GM21423 (cell line): ENCODE data around the gene C17orf50.

Experiments used
- ATAC-seq: cut with Tn5 transposase; IDR thresholded peaks from one replicate; pipeline ENCODE4 v1.9.1; 2021; ENCODE audit warnings: mild to moderate bottlenecking, moderate library complexity; ENCODE audit not compliant: unreplicated experiment

The C17orf50 gene

GRCh38 chr17:35733366-35733765 is 27.3 kb upstream of the C17orf50 start:
- ATAC-seq, result no peak

DNA sequence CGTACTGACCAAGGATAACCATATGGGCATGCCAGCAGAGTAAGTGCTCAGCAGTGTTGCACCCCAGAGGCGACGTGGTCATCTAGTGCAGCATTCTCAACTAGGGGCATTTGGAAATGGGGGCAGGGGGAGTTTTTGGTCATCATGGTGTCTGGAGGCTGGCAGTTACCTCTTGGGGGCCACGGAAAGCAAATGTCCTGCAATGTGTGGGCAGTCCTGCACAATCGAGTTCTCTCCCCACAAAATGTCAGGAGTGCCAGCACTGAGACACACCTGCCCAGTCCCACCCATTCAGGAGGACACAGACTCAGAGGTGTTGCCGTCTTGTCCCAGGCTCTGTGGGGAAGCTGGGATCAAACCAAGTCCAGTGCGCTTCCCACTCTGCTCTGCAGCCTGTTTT is 26.3 kb upstream of the C17orf50 start:
- ATAC-seq, result no peak

DNA sequence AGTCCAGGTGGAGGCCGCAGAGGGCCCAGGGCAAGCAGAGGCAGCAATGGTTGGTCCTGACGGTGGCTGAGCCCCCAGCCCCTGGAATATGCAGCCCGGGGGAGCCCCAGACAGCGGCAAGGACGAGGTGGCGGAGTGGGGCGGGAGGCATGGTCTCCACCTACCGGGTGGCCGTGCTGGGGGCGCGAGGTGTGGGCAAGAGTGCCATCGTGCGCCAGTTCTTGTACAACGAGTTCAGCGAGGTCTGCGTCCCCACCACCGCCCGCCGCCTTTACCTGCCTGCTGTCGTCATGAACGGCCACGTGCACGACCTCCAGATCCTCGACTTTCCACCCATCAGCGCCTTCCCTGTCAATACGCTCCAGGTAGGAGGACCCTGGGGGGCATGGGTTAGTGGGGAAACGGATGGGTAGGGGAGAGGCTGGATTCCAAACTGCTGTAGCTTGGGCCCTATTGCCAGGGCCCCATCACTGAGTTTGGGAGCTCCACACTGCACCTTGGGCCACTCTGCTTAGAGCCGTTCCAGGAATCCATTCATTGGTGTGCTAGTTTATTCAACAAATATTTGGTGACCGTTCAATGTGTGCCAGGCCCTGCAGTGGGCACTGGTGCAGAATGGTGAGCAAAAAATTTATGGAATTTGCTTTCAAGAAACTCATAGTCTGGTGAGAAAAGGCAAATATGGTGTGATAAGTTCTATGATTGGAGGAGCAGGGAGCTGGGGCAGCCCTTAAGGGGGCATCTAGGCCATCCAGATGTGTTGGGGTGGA is 25.5 kb upstream of the C17orf50 start:
- ATAC-seq, result no peak

GRCh38 chr17:35736236-35736635 is 24.5 kb upstream of the C17orf50 start:
- no peak for ATAC-seq

DNA sequence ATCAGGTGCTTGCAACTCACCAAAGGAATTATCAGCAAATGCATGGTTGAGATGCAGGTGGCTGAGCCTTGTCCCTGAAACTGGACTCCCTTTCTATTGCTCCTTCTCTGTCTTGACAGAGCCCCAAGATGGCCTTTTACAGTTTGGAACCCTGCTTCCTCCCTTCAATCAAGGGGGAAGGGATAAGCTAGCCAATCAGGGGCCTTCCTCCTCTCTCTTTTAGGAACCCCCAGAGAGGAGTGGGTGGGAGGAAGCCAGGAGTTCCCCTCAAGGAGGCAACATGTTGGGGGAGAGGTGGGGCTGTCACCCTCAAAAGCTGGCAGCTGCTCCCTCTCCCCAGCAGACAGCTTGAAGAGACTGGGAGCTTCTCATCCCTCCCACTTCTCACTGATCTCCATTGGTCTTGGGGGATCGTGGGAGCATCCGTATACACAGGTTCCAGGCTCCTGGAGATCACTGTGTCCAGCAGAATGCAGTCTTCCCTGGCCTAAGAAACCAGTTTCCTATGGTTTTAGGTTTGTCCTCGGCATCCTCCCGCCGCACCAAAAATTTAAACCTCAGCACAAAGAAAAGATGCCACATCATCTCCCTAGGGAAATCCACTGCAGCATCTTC is 22.1 kb upstream of the C17orf50 start:
- ATAC-seq, result no peak

DNA sequence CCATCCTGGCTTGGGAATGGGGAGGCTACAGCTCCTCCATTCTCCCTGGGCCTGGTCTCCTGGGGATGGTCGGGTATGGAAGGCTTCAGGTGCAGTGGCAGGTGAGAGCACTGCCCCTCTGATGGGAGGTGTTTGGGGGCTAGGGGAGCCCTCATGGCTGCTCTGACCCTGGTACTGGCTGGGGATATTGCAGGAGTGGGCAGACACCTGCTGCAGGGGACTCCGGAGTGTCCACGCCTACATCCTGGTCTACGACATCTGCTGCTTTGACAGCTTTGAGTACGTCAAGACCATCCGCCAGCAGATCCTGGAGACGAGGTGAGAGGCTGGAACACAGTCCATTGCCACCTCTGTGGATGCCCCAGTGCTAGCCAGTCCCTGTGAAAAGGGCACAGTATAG is 20.5 kb upstream of the C17orf50 start:
- no peak for ATAC-seq

GRCh38 chr17:35740997-35741931 is 19.4 kb upstream of the C17orf50 start:
- ATAC-seq, result no peak

- ATAC-seq, result no peak
Observed at GRCh38 chr17:35742496-35742895, 18.2 kb upstream of the C17orf50 start.

DNA sequence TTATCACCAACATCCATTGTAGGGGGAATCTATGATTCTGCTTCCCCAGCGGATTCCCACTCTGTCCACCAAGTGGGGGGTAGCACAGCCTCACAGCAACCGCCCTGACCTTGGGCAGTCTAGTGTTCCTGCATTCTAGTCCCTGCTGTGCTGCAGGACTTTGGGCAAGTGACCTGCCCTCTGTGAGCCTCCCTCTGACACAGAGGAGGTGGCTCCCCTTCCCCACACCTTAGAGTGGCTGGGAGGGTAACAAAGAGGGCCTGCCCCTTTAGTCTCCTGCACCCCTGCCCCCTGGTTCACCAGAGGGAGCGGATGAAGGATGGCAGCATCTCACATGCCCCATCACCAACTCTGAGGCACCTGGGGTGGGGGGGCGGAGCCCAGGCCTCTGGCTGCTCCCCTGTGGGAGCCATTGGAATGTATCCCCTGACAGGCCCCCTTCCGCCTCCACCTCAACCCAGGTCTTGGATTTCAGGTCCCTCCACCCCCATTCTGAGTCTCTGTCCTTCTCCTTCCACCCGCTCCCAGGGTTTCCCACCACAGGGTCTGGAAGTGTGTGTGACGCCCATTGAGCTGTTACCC is 17.7 kb upstream of the C17orf50 start:
- no peak for ATAC-seq

DNA sequence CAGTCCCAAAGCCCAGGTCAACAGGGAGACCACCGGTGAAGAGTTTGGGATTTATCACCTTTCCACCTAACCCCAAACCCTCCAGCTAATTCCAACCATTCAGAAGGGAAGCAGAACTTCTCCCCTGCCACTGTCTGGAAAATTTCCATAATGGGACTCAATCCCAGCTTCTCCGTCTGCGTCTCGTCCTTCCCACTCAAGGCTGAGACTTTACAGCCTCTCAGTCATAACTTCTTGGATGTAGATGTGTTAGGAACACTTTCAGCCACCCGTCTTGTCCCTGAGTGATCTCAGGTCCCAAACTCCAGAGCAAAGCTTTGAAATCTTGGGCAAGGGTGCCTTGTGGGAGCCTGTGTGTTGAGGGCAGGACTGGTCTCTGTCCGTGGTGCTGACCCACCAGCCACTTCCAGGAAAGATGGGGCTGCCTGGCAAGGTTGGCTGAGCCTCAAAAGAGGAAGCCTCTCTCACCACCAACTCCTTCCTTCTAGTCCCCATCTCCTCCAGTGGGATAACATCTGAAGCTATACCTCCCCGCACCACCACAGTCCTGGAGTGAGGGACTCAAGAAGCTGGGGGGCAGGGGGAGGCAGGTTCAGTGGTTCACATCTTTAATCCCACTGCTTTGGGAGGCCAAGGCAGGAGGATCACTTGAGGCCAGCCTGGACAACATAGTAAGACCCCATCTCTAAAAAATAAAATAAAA is 16.9 kb upstream of the C17orf50 start:
- no peak for ATAC-seq

GRCh38 chr17:35744830-35745229 is 15.9 kb upstream of the C17orf50 start:
- ATAC-seq, result no peak

GRCh38 chr17:35745246-35745645 is 15.4 kb upstream of the C17orf50 start:
- ATAC-seq, result no peak

DNA sequence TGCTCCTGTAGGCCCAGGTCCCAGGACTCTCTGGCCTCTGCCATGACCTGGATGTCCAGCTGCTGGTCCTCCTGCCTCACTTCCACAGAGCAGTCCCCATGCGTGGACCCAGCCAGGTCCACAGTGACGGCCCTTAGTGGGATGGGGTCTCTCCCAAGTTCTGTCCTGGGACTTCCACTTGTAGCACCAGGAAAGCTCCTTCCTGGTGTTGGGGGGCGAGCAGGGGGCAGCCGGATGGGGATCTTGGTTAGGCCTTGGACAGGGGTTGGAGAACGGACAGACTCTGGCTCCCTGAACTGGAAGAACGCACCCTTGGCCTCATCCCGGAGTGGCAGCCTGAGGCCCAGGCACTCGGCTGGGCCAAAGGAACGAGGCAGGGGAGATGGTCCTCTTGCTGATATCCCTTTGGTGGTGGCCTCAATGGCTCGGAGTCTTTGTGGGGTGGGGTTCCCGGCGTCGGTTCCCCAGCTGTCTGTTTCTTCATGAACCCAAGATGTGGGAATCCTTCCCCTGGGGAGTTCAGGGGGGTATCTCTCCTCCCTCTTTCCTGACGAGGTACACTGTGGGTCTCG is 14.9 kb upstream of the C17orf50 start:
- ATAC-seq, result no peak

GRCh38 chr17:35747540-35748017 is 13.1 kb upstream of the C17orf50 start:
- ATAC-seq, result no peak

DNA sequence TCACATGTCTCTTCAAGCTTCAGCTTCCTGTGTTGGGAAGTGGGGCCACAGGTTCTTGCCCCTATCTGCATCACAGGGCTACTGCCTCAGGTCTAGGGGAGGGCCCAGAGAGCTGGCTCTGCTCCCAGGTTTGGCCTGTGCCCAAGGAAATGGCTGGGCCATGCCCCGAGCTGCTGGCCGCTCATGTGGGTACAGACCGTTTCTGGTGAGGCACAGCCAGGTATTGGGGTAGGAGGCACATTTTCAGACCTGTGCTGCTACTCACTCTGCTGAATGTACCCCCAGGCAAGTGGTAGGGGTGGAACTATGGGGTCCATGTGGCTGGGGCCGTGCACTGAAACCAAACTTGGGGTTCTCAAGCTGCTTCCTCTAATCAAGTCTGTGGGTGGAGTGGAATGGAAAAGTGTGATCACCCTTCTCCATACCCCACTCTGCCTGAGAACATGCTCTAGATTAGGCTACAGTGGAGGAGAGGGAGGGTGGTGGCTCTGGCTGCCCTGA is 12.3 kb upstream of the C17orf50 start:
- no peak for ATAC-seq

- ATAC-seq, result no peak
Observed at GRCh38 chr17:35748979-35749378, 11.7 kb upstream of the C17orf50 start.

DNA sequence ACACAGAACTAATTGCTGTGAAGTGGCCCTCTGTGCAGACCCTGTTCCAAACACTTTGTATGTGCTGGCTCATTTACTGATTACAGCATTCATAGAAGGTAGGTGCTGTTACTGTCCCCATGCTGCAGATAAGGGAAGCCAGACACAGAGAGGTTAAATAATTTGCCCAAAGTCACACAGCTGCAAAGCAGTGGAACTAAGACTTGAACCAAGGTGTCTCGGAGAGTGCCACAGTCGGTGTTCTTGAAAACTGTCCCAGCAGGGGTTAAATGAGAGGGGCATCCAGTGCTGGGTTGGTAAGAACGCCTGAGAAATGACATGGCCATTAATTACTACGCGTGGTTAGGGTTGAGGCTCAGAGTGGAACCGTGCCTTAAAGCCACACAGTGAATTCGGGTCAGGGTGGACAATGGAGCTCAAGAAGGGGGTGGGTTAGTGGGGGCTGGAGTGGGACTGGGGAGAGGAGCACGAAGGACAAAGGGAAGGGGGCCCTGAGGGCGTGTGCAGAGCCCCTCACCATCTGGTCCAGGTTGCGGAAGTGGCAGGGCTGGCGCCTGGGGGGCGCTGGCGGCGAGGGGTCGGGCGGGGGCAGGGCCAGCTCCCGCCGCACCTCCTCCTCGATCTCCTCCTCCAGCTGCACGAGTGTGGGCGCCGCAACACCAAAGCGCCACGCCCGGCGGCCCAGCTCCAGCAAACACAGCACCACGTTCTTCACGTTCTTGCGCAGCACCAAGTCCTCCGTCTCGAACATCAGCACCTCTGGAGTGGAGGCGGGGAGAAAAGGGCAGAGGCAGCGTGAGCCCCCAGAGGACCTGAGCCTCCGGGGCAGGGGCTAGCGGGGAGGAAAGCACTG is 10.9 kb upstream of the C17orf50 start:
- ATAC-seq, result no peak

DNA sequence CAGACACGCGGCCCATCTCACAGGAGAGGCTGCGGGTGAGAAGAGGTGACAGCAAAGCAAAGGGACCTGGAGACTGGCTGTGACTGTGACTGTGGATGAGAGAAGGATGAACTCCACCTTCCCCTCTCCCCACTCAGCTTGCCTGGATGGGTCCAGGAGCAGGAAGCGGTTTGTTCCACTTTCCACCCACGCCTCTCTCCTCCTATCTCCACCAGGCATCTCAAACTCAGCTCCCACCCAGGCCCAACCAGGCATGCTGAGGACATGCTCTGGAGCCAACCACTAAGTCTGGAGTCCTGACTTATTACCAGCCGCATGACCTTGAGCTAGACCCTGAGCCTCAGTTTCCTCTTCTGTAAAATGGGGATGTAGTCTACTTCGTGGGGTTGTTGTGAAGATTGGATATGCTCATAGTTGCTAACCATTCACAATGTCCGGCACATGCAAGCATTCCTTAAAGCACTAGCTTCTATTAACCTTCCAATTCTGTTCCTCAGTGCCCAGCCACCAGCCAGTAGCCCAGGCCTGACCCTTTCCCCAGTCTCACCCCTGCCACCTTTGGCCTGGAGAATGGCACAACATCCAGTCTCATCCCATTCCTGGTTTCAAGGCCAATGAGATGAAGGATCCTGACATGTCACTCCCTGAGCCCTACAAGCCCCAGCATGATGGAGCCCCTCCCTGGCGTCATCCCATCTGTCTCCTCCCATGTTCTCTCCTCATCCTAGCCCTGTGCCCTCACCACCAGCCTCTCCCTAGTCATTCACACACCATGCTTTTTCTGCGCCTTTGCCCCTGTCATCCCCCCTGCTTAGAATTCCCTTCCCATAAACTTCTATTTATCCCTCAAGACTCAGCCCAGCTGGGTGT is 9.9 kb upstream of the C17orf50 start:
- no peak for ATAC-seq
